ENCODE data around the gene MAML3.
A peak's percentile ranks its signal among the peaks of the same experiment; 100 is the strongest.

MAML3 gene

GRCh38 chr4:140106289-140106844 is 47.6 kb downstream of the MAML3 start:
- no peak for DNase-seq (ENCODE audit: low read depth)
- H3K4me3 ChIP-seq (ENCODE audit: low read depth, low read length): no peak overlapping the region
- TF ChIP-seq CTCF (IDR thresholded peaks at IDR 0.05; ENCODE audit: low read depth, low read length) (no peak), MAX (IDR thresholded peaks at IDR 0.05; ENCODE audit: low read depth, low read length) (no peak), POLR2A (IDR thresholded peaks at IDR 0.05; ENCODE audit: extremely low read depth, insufficient read length) (no peak), MYC (IDR thresholded peaks at IDR 0.05; ENCODE audit: low read depth, low read length) (no peak)

GRCh38 chr4:140105436-140105835 is 48.5 kb downstream of the MAML3 start:
- TF ChIP-seq CTCF (IDR thresholded peaks at IDR 0.05; ENCODE audit: low read depth, low read length): no peak
- TF ChIP-seq MYC (IDR thresholded peaks at IDR 0.05; ENCODE audit: low read depth, low read length): no peak
- TF ChIP-seq POLR2A (IDR thresholded peaks at IDR 0.05; ENCODE audit: extremely low read depth, insufficient read length): no peak
- no peak for TF ChIP-seq MAX (IDR thresholded peaks at IDR 0.05; ENCODE audit: low read depth, low read length)

GRCh38 chr4:140103676-140104075 is 50.3 kb downstream of the MAML3 start:
- TF ChIP-seq MYC (IDR thresholded peaks at IDR 0.05; ENCODE audit: low read depth, low read length): no peak
- no peak for TF ChIP-seq CTCF (IDR thresholded peaks at IDR 0.05; ENCODE audit: low read depth, low read length)
- TF ChIP-seq MAX (IDR thresholded peaks at IDR 0.05; ENCODE audit: low read depth, low read length): no peak
- TF ChIP-seq POLR2A (IDR thresholded peaks at IDR 0.05; ENCODE audit: extremely low read depth, insufficient read length): no peak
- no peak overlapping the region for H3K4me3 ChIP-seq (ENCODE audit: low read depth, low read length)
- DNase-seq (ENCODE audit: low read depth): peak; percentile 86

More at GRCh38 chr4:140105436-140105835, 48.5 kb downstream of the MAML3 start:
- DNase-seq (ENCODE audit: low read depth): no peak
- H3K4me3 ChIP-seq (ENCODE audit: low read depth, low read length): no peak overlapping the region

- TF ChIP-seq MAX (IDR thresholded peaks at IDR 0.05; ENCODE audit: low read depth, low read length) (no peak), CTCF (IDR thresholded peaks at IDR 0.05; ENCODE audit: low read depth, low read length) (no peak), POLR2A (IDR thresholded peaks at IDR 0.05; ENCODE audit: extremely low read depth, insufficient read length) (no peak), MYC (IDR thresholded peaks at IDR 0.05; ENCODE audit: low read depth, low read length) (no peak)
- peak; percentile 54 for DNase-seq (ENCODE audit: low read depth)
These were observed 51.6 kb downstream of the MAML3 start for GRCh38 chr4:140102421-140102820.

GRCh38 chr4:140100771-140101170 is 53.2 kb downstream of the MAML3 start:
- H3K4me3 ChIP-seq (ENCODE audit: low read depth, low read length): no peak overlapping the region
- TF ChIP-seq CTCF (IDR thresholded peaks at IDR 0.05; ENCODE audit: low read depth, low read length): no peak
- no peak for TF ChIP-seq MYC (IDR thresholded peaks at IDR 0.05; ENCODE audit: low read depth, low read length)
- TF ChIP-seq POLR2A (IDR thresholded peaks at IDR 0.05; ENCODE audit: extremely low read depth, insufficient read length): no peak
- no peak for TF ChIP-seq MAX (IDR thresholded peaks at IDR 0.05; ENCODE audit: low read depth, low read length)
- DNase-seq (ENCODE audit: low read depth): no peak

More at GRCh38 chr4:140102421-140102820, 51.6 kb downstream of the MAML3 start:
- H3K4me3 ChIP-seq (ENCODE audit: low read depth, low read length): no peak overlapping the region

Data from NB4 (cell line).